CD4-positive, alpha-beta T cell treated with Interleukin-1 beta for 1 hour (primary cell): ENCODE results near the gene NLRP9.

Source experiments
- DNase-seq, 2 donors: peaks; one replicate each; pipeline ENCODE4 v3.0.0-alpha.2; 2020 to 2022

Gene NLRP9

DNA sequence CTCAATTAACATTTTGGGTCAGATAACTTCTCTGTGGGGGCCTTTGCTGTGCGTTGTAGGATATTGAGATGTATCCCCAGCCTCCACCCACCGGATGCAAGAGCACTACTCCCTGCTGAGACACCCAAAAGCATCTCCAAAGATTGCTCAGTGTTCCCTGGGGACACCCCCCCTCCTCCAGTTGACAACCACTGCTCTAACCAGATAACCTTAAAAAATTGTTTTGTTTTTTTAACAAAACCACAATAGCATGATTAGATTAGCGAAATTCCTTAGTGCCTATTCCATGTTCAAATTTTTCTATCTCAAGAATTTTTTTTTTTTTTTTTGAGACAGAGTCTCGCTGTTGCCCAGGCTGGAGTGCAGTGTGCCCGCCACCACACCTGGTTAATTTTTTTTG is 65.8 kb downstream of the NLRP9 start:
- no peak for DNase-seq

DNA sequence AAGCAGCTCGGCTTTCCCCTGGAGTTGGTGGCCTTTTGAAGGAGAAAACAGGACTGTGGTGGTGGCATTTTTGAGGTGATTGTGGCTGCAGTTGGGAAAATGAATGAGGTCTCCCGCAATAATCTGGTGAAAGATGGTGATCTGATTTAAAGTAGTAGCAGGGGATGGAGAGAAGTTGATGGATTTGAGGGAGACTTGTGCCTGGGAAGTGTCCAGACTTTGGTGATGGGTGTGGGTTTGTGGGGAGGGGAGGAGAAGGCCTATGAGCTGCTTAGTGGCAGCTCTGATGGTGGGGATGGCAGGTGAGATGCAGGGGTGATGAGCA is 67.2 kb downstream of the NLRP9 start:
- DNase-seq, result no peak

DNA sequence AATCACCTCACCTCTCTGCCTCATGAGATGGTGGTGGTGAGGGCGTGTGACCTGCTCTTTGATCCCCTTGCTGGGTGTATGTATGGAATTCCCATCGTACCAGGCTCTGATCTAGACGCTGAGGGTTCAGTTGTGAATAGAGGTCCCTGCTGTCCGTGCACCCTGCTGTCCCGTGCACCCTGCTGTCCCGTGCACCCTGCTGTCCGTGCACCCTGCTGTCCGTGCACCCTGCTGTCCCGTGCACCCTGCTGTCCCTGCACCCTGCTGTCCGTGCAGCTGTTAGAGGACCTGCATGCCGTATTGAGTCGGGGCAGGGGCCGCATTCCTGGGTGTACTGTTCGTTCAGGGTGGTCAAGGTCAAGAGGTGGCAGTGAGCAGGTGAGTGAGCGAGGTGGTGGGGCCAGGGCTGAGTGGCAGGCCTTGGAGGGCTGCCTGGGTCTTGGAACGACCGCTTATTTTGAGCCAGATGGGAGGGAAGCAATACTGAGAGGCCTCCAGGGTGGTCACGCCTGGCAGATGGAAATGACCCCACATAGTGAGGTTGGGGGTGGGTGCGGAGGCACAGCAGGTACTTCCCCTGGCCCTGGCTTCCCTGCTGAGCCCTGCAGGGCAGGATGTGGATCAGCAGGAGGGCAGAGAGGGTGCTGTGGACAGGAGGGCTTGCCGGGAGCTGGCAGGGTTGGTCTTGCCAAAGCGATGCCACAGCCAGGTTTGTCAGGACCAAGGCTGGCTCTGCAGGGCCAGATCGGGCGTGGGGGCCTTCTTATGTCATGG is 67.7 kb downstream of the NLRP9 start:
- DNase-seq, result no peak

DNA sequence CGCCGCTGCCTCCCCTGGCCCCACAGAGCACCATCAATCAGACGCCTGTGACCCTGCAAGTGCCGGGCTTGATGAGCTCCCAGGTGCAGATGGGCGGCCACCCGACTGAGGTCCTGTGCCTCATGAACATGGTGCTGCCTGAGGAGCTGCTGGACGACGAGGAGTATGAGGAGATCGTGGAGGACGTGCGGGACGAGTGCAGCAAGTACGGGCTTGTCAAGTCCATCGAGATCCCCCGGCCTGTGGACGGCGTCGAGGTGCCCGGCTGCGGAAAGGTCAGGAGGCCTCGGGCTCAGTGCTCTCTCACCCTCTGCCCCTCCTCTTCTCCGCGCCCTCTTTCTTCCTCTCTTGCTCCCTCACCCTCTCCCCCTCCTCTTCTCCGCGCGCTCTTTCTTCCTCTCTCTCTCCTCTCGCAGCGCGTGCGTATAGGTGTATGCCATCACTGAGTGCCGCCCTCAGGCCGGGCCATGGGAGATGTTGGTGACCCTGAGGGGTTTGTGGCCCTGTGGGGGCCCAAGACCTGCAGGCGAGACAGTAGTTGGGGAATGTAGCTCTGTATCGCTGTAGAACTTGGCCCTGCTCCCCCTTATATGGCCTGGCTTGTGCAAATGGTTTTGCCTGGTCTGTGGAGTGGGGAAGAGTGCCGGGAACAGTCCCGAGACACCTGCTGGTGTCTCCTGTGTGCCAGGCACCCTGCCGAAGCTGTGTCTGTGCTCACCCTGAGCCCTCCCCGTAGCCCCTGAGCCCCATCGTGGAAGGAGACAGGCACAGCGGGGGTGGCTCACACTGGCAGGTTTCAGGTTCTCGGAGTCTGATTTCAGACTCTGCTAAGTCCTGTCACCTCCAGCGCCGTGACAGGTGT is 68.6 kb downstream of the NLRP9 start:
- no peak for DNase-seq

DNA sequence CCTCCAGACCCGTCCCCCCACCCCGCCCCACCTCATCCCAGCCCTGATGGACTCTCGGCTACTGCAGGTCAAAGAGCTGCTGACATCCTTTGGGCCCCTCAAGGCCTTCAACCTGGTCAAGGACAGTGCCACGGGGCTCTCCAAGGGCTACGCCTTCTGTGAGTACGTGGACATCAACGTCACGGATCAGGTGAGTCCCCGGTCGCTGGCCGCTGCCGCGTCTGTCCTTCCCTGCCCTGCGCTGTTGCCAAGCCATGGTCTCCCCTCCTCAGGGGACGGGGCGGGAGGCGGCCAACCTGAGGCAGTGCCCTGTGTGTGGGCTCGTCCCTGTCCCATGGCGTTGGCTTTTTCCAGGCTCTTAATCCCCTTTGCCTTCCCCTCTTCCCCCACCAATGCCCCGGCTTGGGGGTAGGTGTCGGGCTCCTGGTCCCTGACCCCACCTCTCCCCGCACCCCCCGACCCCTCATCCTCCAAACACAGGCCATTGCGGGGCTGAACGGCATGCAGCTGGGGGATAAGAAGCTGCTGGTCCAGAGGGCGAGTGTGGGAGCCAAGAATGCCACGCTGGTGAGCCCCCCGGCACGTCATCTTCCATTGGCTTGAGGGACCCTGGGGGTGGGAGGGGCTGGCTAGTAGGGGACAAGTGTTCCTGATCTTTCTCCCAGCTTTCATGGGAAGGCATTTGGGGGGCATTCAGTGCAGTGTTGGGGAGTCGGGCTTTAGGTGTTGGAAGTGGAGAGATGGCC is 69.4 kb downstream of the NLRP9 start:
- no peak for DNase-seq

DNA sequence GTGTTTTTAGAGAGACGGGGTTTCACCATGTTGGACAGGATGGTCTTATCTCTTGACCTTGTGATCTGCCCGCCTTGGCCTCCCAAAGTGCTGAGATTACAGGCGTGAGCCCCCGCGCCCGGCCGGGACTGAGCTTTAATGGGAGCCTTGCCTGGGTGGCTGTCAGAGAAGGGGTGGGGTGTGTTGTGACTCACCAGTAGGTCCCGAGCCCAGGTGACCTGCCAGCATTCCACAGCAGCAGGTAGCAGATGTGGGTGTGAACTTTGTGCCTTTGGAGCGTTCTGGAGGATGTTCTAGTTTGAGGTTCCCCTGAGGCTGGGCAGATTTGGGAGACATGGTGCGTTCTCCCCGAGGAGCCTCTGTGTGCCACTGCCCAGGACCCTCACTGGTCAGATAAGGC is 70.2 kb downstream of the NLRP9 start:
- DNase-seq, result no peak

DNA sequence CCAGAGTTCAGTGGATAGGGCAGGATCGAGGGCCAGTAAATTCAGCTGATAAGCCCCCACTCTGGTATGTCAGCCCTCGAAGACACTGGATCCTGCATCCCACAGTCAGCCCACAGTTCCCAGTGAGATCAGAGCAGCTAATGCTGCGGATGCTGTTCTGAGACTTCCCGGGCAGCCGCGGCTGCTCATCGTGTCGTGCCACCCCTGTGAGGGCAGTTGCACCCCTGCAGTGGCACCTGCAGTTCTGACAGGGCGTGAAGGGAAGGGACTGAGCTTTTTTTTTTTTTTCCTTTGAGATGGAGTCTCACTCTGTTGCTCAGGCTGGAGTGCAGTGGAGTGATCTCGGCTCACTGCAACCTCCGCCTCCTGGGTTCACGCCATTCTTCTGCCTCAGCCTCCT is 70.7 kb downstream of the NLRP9 start:
- no peak for DNase-seq

DNA sequence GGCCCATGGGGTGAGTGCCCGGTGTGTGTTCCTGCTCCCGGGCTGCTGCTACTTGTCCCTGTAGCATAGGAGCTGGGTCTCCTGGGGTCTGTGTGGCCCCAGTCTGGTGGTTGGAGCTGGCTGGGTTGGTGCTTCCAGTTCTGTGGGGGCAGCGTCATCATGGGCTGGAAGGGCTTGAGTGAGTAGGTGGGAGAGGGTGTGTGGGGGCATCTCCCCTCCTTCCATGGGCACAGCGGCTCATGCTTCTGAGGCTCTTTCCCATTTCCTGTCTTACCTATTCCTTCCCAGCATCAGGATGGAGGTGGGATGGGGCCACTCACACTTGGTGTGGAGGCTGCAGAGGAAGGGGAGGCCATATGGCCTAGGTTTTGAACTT is 71.2 kb downstream of the NLRP9 start:
- DNase-seq, result no peak

DNA sequence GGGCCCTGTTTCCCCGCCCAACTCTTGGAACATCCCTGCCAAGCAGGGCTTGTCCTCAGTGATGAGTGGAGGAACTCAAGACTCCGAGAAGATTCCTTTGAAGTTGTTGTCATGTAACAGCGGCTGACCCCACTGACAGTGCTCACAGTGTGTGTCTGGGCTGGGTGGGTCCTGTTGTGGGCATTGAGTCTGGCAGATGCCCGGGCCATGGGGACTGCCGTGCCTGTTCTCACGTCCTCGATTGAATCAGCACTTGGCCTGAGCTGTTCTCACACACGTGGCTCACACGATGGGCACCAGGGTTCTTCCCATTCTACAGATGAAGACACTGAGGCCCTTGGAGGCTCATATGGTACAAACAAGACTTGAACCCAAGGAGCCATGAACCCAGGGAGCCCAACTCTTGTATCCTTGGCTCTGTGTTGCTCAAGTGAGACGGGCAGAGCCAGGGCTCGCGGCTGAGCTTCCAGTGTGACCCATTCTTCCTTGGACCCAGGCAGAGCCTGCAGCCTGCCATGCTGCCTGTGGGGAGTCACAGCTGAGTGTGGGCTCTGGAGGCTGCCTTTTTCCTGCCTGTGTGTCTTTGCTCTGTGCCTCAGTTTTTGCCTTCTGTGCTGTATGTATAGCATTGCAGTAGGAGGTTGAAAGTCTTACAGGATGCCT is 71.7 kb downstream of the NLRP9 start:
- no peak for DNase-seq

DNA sequence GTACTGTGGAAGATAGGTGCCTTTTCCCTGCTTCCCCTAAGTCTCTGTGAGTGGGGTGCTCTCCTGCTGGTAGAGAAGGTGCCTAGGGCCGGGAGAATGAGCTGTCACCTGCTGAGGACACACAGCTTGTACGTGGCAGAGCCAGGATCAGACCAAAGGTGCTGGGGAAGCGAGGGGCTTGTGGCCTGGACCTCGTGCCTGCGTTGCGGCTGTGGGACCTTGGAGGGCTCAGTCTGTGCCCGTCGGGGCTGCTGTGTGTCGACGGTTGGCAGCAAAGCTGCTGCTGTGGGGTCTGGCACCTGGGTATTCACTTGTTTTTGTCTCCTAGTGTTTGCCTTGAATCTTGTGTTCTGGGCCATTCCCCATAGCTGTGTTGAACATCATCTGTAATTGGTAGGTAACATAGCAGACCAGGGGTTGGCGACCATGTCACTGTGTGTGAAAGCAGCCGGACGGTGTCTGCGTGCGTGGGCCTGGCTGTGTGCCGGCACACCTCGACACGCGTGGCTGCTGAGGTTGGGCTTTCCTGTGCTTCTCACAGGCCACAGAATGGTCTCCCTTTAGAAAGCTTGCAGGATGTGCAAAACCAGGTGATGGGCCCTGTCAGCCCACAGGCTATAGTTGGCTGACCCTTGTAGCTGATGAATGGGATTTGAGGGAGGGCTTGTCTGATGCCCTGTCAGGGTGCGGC is 74.2 kb downstream of the NLRP9 start:
- DNase-seq, result no peak

DNA sequence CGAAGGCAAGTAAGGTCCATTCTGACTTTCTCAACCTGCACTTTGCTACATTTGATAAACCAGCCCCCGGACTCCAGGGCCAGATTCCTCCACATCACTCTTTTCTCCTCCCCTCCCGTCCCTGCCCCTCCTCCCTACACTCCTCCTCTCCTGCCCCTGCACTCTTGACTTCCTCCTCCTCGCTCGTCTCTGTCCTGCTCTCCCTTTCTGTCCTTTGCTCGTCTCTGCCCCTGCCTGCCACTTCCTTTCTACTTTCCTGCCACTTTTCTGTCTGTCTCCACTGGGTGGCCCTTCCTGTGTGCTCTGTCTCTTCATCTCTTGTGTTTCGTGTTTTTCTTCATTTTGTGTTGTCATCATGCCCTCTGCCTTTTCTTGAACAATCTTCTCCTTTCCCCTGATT is 76.4 kb downstream of the NLRP9 start:
- DNase-seq, result no peak

DNA sequence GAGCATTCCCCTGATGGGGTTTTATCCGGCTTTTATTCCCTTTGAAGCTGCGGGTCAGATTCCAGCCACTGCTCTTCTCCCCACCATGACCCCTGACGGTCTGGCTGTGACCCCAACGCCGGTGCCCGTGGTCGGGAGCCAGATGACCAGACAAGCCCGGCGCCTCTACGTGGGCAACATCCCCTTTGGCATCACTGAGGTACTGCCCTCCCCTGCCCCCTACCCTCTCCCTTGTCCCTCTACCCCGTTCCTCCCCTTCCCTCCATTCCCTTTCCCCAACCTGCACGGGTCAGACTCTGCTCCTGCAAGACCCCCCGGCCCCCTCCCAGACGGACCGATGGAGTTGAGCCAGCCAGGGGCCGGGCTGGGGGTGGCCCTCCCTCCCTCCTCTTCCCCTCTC is 77.2 kb downstream of the NLRP9 start:
- DNase-seq, result no peak

DNA sequence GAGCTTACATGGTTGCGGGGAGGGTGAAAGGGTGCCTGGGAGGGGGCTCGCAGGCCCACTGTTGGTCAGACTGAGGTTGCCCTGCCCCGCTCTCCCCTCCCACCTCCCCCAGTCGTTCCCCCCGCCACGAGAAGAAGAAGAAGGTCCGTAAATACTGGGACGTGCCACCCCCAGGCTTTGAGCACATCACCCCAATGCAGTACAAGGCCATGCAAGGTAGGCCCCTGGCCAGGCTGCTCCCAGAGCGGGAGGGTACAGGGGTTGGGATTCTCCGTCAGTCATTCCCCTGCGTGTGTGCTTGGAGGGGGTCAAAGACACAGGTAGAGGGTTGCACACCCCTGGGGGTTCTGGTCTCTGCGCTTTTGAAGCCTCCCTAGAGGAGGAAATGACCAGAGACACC is 77.8 kb downstream of the NLRP9 start:
- no peak for DNase-seq

DNA sequence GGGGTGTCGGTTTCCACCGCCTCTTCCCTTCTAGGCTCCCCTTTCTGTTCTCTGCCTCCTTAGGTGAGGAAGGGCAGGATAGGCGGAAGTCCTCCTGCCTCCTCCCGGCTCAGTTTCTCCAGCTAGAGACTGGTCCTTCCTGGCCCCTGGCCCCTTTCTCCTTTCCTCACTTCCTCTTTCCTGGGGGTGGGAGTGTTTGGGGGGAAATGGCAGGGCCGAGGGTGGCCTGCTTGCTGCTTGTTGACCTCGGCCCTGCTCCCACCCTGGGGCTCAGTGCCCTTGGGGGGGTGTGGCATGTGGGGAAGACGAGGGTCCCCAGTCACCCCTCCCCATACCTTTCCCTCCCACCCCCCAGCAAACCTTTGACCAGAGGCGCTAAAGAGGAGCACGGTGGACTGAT is 78.4 kb downstream of the NLRP9 start:
- no peak for DNase-seq

DNA sequence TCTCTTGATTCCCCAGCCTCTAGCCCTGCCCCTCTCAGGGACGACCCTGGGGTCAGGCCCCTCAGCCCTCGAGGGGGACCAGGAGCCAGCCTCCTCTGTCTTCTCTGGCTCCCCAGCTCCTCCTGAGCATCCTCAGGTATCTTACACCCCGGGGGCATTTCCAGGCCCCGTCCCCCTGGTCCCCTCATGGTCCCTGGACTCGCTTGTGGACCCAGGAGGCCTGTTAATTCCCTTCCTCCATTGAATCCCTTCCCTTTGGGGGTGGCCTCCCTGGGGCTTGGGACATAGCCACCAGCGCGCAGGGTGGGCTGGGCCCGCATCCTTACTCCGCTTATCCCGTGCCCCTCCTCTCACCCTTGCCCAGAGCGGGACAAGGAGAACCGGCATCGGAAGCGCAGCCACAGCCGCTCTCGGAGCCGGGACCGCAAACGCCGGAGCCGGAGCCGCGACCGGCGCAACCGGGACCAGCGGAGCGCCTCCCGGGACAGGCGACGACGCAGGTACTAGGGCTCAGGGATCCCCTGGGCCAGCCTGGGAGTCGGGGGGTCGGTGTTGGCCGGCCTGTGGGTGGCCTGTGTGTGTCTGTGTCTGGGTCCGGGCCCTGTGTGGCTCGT is 79.2 kb downstream of the NLRP9 start:
- no peak for DNase-seq
